IMR-90 (cell line): Measurements from ENCODE around the gene OR52E8. TPM values are rescaled to one million over a fixed set of nuclear protein-coding genes. Genes with fewer than 3 reads are reported as not detected.

ENCODE experiments used
- ATAC-seq: fragments of 200-7000 bp; cut with Tn5 transposase; 2 replicates; pipeline ENCODE4 v1.9.1; 2020; ENCODE audit warnings: low read depth, mild to moderate bottlenecking, moderate library complexity
- BruUV-seq: library from RNA; stranded (reverse); fragments of 400-500 nt; replicated peaks from 2 replicates; lab custom pipeline; 2021; lab: Mats Ljungman, UMichigan
- CTCF ChIA-PET: fragments of 300-600 bp; formaldehyde crosslinking; extraction: SDS; loops from one replicate; lab custom pipeline; 2021; ENCODE audit warnings: antibody characterized with exemption; lab: Yijun Ruan, JAX
- POLR2A ChIA-PET: fragments of 300-600 bp; sonication (Branson Sonifier 250); formaldehyde crosslinking; loops from one replicate; lab custom pipeline; 2022; ENCODE audit warnings: antibody characterized with exemption; ENCODE audit not compliant: unreplicated experiment; lab: Charles Lee
- DNase-seq: peaks from one replicate; pipeline ENCODE4 v3.0.0; 2013
- H2AFZ ChIP-seq: replicated peaks from 2 replicates; pipeline ENCODE3; 2013; ENCODE audit warnings: low read length, mild to moderate bottlenecking; ENCODE audit not compliant: poor library complexity
- H2AK5ac ChIP-seq: 2 replicates; pipeline ENCODE4 v1.6.1; 2013; ENCODE audit warnings: low read depth, low read length, inconsistent platforms
- H2AK9ac ChIP-seq: replicated peaks from 2 replicates; pipeline ENCODE3; 2013; ENCODE audit warnings: mild to moderate bottlenecking, low read depth, low read length, moderate library complexity; ENCODE audit not compliant: poor library complexity
- H2BK120ac ChIP-seq: 2 replicates; pipeline ENCODE4 v1.6.1; 2013; ENCODE audit warnings: low read depth, low read length, inconsistent platforms
- H2BK15ac ChIP-seq: 3 replicates; pipeline ENCODE4 v1.6.1; 2013; ENCODE audit warnings: low read depth, low read length, inconsistent platforms
- H2BK20ac ChIP-seq: 2 replicates; pipeline ENCODE4 v1.6.1; 2013; ENCODE audit warnings: low read depth, mild to moderate bottlenecking, inconsistent platforms, low read length, moderate library complexity
- H2BK5ac ChIP-seq: 2 replicates; pipeline ENCODE4 v1.6.1; 2013; ENCODE audit warnings: mild to moderate bottlenecking, low read depth, low read length, inconsistent platforms; ENCODE audit not compliant: poor library complexity, severe bottlenecking
- H3K14ac ChIP-seq: replicated peaks from 2 replicates; pipeline ENCODE4 v1.6.1; 2013; ENCODE audit warnings: low read depth, low read length, inconsistent platforms
- H3K18ac ChIP-seq: 2 replicates; pipeline ENCODE4 v1.6.1; 2013; ENCODE audit warnings: low read depth, low read length, control low read depth
- H3K23ac ChIP-seq: 2 replicates; pipeline ENCODE4 v1.6.1; 2013; ENCODE audit warnings: low read depth, low read length, inconsistent platforms
- H3K27ac ChIP-seq: 2 replicates; pipeline ENCODE4 v1.5.1; 2013; ENCODE audit warnings: mild to moderate bottlenecking, control low read depth, low read length; ENCODE audit not compliant: insufficient read depth
- H3K27me3 ChIP-seq: 2 replicates; pipeline ENCODE4 v1.6.1; 2013; ENCODE audit warnings: low read length; ENCODE audit not compliant: control insufficient read depth, insufficient read depth
- H3K36me3 ChIP-seq: 2 replicates; pipeline ENCODE4 v1.6.1; 2013; ENCODE audit warnings: low read length, mixed read lengths; ENCODE audit not compliant: control insufficient read depth, insufficient read depth
- H3K4ac ChIP-seq: 2 replicates; pipeline ENCODE4 v1.6.1; 2013; ENCODE audit warnings: low read depth, low read length, inconsistent platforms
- H3K4me1 ChIP-seq: 2 replicates; pipeline ENCODE4 v1.6.1; 2013; ENCODE audit warnings: low read length, mixed read lengths; ENCODE audit not compliant: control insufficient read depth, insufficient read depth
- H3K4me2 ChIP-seq: 2 replicates; pipeline ENCODE4 v1.6.1; 2013; ENCODE audit warnings: low read depth, mild to moderate bottlenecking, control low read depth, low read length, moderate library complexity
- H3K4me3 ChIP-seq: 2 replicates; pipeline ENCODE4 v1.5.1; 2013; ENCODE audit warnings: low read depth, mild to moderate bottlenecking, control low read depth, low read length, moderate library complexity; ENCODE audit not compliant: insufficient read depth
- H3K56ac ChIP-seq: 2 replicates; pipeline ENCODE4 v1.6.1; 2013; ENCODE audit warnings: low read length, inconsistent platforms; ENCODE audit not compliant: insufficient read depth; ENCODE audit errors: extremely low read depth
- H3K79me1 ChIP-seq, 2 experiments: 2 replicates each; pipeline ENCODE4 v1.6.1; 2013; ENCODE audit warnings: low read length in 2 of 2, inconsistent platforms in 1 of 2, low read depth in 1 of 2
- H3K9ac ChIP-seq: 2 replicates; pipeline ENCODE4 v1.6.1; 2013; ENCODE audit warnings: low read depth, low read length, control low read depth
- H3K9me1 ChIP-seq: 2 replicates; pipeline ENCODE4 v1.6.1; 2013; ENCODE audit warnings: low read length, inconsistent platforms; ENCODE audit not compliant: insufficient read depth
- H3K9me3 ChIP-seq: 2 replicates; pipeline ENCODE4 v1.6.1; 2013; ENCODE audit warnings: low read length; ENCODE audit not compliant: control insufficient read depth, insufficient read depth
- H4K20me1 ChIP-seq: 2 replicates; pipeline ENCODE4 v1.6.1; 2013; ENCODE audit warnings: low read length, inconsistent platforms; ENCODE audit not compliant: insufficient read depth
- H4K5ac ChIP-seq: 2 replicates; pipeline ENCODE4 v1.6.1; 2013; ENCODE audit warnings: mild to moderate bottlenecking, low read depth, low read length, control low read depth
- H4K8ac ChIP-seq, 2 experiments: 2 replicates each; pipeline ENCODE4 v1.6.1; 2013; ENCODE audit warnings: low read depth in 2 of 2, low read length in 2 of 2, control low read depth in 1 of 2, inconsistent platforms in 1 of 2
- H4K91ac ChIP-seq: 2 replicates; pipeline ENCODE4 v1.6.1; 2013; ENCODE audit warnings: low read depth, low read length, inconsistent platforms; ENCODE audit not compliant: insufficient read depth
- BHLHE40 ChIP-seq: fragments of 150-350 bp; IDR thresholded peaks from 2 replicates; pipeline ENCODE4 v1.6.1; 2016; ENCODE audit warnings: mild to moderate bottlenecking, low read depth, low read length
- CEBPB ChIP-seq: IDR thresholded peaks from 2 replicates; pipeline ENCODE4 v1.6.1; 2012; ENCODE audit warnings: low read depth, low read length, improper control_type of control experiment
- CHD1 ChIP-seq: IDR thresholded peaks from 2 replicates; pipeline ENCODE4 v1.6.1; 2012; ENCODE audit warnings: low read depth, low read length, improper control_type of control experiment
- FOS ChIP-seq: fragments of 150-350 bp; IDR thresholded peaks from 2 replicates; pipeline ENCODE4 v1.6.1; 2016; ENCODE audit warnings: low read depth, low read length
- MAZ ChIP-seq: IDR thresholded peaks from 2 replicates; pipeline ENCODE4 v1.6.1; 2012; ENCODE audit warnings: low read depth, mild to moderate bottlenecking, low read length, improper control_type of control experiment, moderate library complexity, borderline replicate concordance
- MXI1 ChIP-seq: IDR thresholded peaks from 2 replicates; pipeline ENCODE4 v1.6.1; 2012; ENCODE audit warnings: low read depth, mild to moderate bottlenecking, low read length, moderate library complexity, borderline replicate concordance
- NFE2L2 ChIP-seq: fragments of 150-350 bp; IDR thresholded peaks from 2 replicates; pipeline ENCODE4 v1.6.1; 2016; ENCODE audit warnings: low read depth, mild to moderate bottlenecking, low read length
- POLR2A ChIP-seq: IDR thresholded peaks from 2 replicates; pipeline ENCODE4 v1.6.1; 2012; ENCODE audit warnings: mild to moderate bottlenecking, low read depth, low read length
- RAD21 ChIP-seq: IDR thresholded peaks from 2 replicates; pipeline ENCODE4 v1.6.1; 2012; ENCODE audit warnings: low read length, improper control_type of control experiment
- RCOR1 ChIP-seq: IDR thresholded peaks from 2 replicates; pipeline ENCODE4 v1.6.1; 2012; ENCODE audit warnings: mild to moderate bottlenecking, low read length, improper control_type of control experiment; ENCODE audit not compliant: insufficient replicate concordance
- WGBS, 2 experiments: methylation state at CpG; one replicate each; pipeline versions ENCODE4 v1.1.5 to v1.1.7; 2013; ENCODE audit warnings: missing lambda C conversion rate in 2 of 2; ENCODE audit not compliant: insufficient read length in 1 of 2; ENCODE audit errors: extremely low coverage in 2 of 2; 5-methylcytosine and 5-hydroxymethylcytosine counted together
- dilution Hi-C: fragments of 300-500 bp; cut with HindIII; formaldehyde crosslinking; loops from one replicate; pipeline ENCODE4 v1.14.3; 2018; ENCODE audit warnings: low sequenced_read_pairs; ENCODE audit not compliant: unreplicated experiment
- in situ Hi-C: fragments of 300-500 bp; cut with MboI; formaldehyde crosslinking; loops from 3 replicates; pipeline ENCODE4 v1.14.3; 2019; ENCODE audit warnings: low sequenced_read_pairs, inconsistent platforms, mixed read lengths
- intact Hi-C: fragments of 100-400 bp; cut with micrococcal nuclease; formaldehyde crosslinking; loops from 2 replicates; pipeline ENCODE4 v1.10.0; 2022
- polyA plus RNA-seq, 3 experiments: library from polyadenylated mRNA; depleted of rRNA; stranded (reverse); fragments of >200 nt; gene quantifications; 2 replicates each; pipeline ENCODE4 v1.2.3, GENCODE V29; 2012; ENCODE audit warnings: low replicate concordance in 1 of 3
- total RNA-seq: library from RNA; depleted of rRNA; stranded (reverse); fragments of >200 nt; gene quantifications from 2 replicates; pipeline ENCODE4 v1.2.3, GENCODE V29; 2012
- TF ChIP-seq, protein P1 (sequence below): fragments of 150-350 bp; IDR thresholded peaks from 2 replicates; pipeline ENCODE4 v1.6.1; 2016; ENCODE audit warnings: low read depth, mild to moderate bottlenecking, low read length, moderate library complexity, borderline replicate concordance
- TF ChIP-seq, protein P2 (sequence below): conservative IDR thresholded peaks from 2 replicates; pipeline ENCODE4 v1.5.1; 2012; ENCODE audit warnings: mild to moderate bottlenecking, low read depth, low read length, improper control_type of control experiment

The OR52E8 gene
- total and polyA plus RNA-seq, 2 of the 4 experiments (the other 2 are of a cell fraction) = not detected

DNA sequence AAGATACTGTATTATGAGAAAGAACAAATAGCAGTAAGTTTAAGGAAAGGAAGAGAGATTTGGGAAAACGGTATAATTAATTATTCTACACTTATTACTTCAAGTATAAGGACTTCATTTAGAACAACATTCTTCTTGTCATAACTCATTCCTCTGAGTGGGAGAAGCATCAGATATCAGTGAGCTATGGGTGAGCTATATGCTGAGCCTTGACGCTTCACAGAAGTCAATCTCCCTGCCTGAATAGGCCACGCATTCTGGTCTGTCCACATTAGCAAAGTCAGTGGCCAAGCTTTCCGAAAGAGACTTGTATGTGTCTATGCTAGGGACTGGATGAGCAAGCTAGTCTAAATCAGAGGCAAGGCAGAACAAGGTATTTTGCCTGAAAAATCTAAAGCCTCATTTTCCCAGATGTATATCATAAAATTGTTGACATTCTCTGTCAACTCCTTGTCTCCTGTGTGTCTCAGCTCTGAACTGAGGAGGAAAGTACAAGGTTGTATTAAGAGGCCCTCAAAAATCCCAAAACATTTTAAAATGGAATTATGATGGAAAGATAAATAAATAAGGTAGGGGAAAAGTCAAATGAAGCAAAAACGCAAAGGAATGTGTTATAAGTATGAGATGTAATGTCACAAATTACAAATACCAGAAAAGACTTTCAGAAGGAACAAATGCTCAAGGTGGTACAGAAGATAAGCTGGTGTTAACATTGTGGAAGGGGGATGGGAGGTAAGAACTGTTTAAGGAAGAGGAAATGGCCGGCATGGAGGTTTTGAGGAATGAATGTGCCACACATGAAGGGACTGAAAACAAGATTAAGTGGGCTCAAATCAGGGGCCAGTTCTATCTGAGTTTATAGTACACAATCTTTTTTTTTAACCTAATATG lies 47.3 kb downstream of the OR52E8 start:
- Histone ChIP-seq H2BK5ac (no peak overlapping the region), H3K9ac (no peak overlapping the region), H2BK20ac (no peak overlapping the region), H4K20me1 (no peaks in the 10 kb centered on the region), H2BK120ac (no peak overlapping the region), H2AK9ac (no peak overlapping the region), H2AFZ (no peak overlapping the region), H3K4me3 (no peak overlapping the region), H3K4me1 (no peaks in the 10 kb centered on the region), H3K4ac (no peak overlapping the region), H3K9me1 (no peaks in the 10 kb centered on the region), H3K27me3 (peaks cover 5% of the 10 kb centered on the region), H3K18ac (no peak overlapping the region), H2BK15ac (no peak overlapping the region), H3K4me2 (no peak overlapping the region), H2AK5ac (no peak overlapping the region), H4K8ac (no peak overlapping the region), H3K23ac (no peak overlapping the region), H3K36me3 (no peaks in the 10 kb centered on the region), H3K27ac (no peak overlapping the region), H3K56ac (no peak overlapping the region), H3K79me1 (no peaks in the 10 kb centered on the region), H4K91ac (no peak overlapping the region), H3K9me3 (no peaks in the 10 kb centered on the region), H3K14ac (no peak overlapping the region), H4K5ac (no peak overlapping the region)
- intact Hi-C loops = loop anchor here (2.0 to 10.0 kb wide), 5 partner anchors 125 to 1625 kb away; partner anchors contain the start of gene TRIM5
- DNase-seq (no peak), ATAC-seq (no peak)
- WGBS, 2 experiments = 100% methylated on average over 1 of the region's 6 CpGs; no CpG with 5 or more reads in 1 of the 2 experiments
- BruUV-seq = no TSS peak
- in situ Hi-C loops = no loop called here
- dilution Hi-C loops = no loop called here
- ChIA-PET POLR2A (no interaction called here), CTCF (interaction anchor here (0.6 to 1.9 kb wide), 2 partner anchors 126 to 334 kb away, joined by 4 to 8 read pairs; no protein-coding TSS in a partner anchor)
- TF ChIP-seq BHLHE40 (no peak), NFE2L2 (no peak), POLR2A (no peak), RAD21 (no peak), RCOR1 (no peak), FOS (no peak), MXI1 (no peak), CHD1 (no peak), CEBPB (no peak), MAZ (no peak)
- TF ChIP-seq, protein P1, sequence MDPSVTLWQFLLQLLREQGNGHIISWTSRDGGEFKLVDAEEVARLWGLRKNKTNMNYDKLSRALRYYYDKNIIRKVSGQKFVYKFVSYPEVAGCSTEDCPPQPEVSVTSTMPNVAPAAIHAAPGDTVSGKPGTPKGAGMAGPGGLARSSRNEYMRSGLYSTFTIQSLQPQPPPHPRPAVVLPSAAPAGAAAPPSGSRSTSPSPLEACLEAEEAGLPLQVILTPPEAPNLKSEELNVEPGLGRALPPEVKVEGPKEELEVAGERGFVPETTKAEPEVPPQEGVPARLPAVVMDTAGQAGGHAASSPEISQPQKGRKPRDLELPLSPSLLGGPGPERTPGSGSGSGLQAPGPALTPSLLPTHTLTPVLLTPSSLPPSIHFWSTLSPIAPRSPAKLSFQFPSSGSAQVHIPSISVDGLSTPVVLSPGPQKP = no peak
- TF ChIP-seq, protein P2, sequence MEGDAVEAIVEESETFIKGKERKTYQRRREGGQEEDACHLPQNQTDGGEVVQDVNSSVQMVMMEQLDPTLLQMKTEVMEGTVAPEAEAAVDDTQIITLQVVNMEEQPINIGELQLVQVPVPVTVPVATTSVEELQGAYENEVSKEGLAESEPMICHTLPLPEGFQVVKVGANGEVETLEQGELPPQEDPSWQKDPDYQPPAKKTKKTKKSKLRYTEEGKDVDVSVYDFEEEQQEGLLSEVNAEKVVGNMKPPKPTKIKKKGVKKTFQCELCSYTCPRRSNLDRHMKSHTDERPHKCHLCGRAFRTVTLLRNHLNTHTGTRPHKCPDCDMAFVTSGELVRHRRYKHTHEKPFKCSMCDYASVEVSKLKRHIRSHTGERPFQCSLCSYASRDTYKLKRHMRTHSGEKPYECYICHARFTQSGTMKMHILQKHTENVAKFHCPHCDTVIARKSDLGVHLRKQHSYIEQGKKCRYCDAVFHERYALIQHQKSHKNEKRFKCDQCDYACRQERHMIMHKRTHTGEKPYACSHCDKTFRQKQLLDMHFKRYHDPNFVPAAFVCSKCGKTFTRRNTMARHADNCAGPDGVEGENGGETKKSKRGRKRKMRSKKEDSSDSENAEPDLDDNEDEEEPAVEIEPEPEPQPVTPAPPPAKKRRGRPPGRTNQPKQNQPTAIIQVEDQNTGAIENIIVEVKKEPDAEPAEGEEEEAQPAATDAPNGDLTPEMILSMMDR = no peak
